PFSK-1 (cell line): ENCODE results near the gene PADI2.

Source experiments
- FOXP2 ChIP-seq: optimal IDR thresholded peaks from 2 replicates; pipeline ENCODE3; 2011; ENCODE audit warnings: borderline replicate concordance, control low read depth, inconsistent platforms; ENCODE audit not compliant: insufficient read depth; ENCODE audit errors: extremely low read length, extremely low read depth
- POLR2AphosphoS5 ChIP-seq: IDR thresholded peaks from 2 replicates; pipeline ENCODE4 v1.6.1; 2012; ENCODE audit warnings: low read depth, mild to moderate bottlenecking, control low read depth, low read length, moderate library complexity
- REST ChIP-seq, 2 experiments: IDR thresholded peaks; 2 replicates each; pipeline versions ENCODE4 v1.6.1 to v1.8.0; 2011 to 2012; ENCODE audit warnings: low read depth in 2 of 2, low read length in 2 of 2, control low read depth in 1 of 2, inconsistent platforms in 1 of 2, mild to moderate bottlenecking in 1 of 2, moderate library complexity in 1 of 2; ENCODE audit not compliant: insufficient read depth in 1 of 2
- SIN3A ChIP-seq: IDR thresholded peaks from 2 replicates; pipeline ENCODE4 v1.6.1; 2012; ENCODE audit warnings: mild to moderate bottlenecking, low read length, moderate library complexity, borderline replicate concordance; ENCODE audit not compliant: insufficient read depth
- TAF1 ChIP-seq: IDR thresholded peaks from 2 replicates; pipeline ENCODE4 v1.6.1; 2012; ENCODE audit warnings: low read length, control low read depth, borderline replicate concordance; ENCODE audit not compliant: insufficient read depth

Gene PADI2

GRCh38 chr1:17023102-17023501 lies 96.1 kb downstream of the PADI2 start:
- TF ChIP-seq POLR2AphosphoS5 (no peak), TAF1 (no peak), FOXP2 (no peak), SIN3A (no peak), REST (IDR thresholded peaks at IDR 0.05; ENCODE audit: insufficient read depth in 1 of 2, low read depth in 2 of 2, low read length in 2 of 2) (no peak)

- TF ChIP-seq POLR2AphosphoS5 (no peak), SIN3A (no peak), REST (IDR thresholded peaks at IDR 0.05; ENCODE audit: insufficient read depth in 1 of 2, low read depth in 2 of 2, low read length in 2 of 2) (no peak), TAF1 (no peak), FOXP2 (no peak)
Observed at GRCh38 chr1:17021896-17022295, 97.4 kb downstream of the PADI2 start.

- TF ChIP-seq REST (IDR thresholded peaks at IDR 0.05; ENCODE audit: insufficient read depth in 1 of 2, low read depth in 2 of 2, low read length in 2 of 2) = no peak
- no peak for TF ChIP-seq SIN3A
- TF ChIP-seq FOXP2 = no peak
- no peak for TF ChIP-seq POLR2AphosphoS5
- TF ChIP-seq TAF1 = no peak
Observed at GRCh38 chr1:17020502-17020901, 98.7 kb downstream of the PADI2 start.

GRCh38 chr1:17018849-17019248 lies 100.4 kb downstream of the PADI2 start:
- TF ChIP-seq REST (IDR thresholded peaks at IDR 0.05; ENCODE audit: insufficient read depth in 1 of 2, low read depth in 2 of 2, low read length in 2 of 2) = no peak
- no peak for TF ChIP-seq FOXP2
- no peak for TF ChIP-seq POLR2AphosphoS5
- TF ChIP-seq TAF1 = no peak
- TF ChIP-seq SIN3A = no peak

- TF ChIP-seq POLR2AphosphoS5 (0 out of 2 replicates have a peak, but pooled peaks have one; percentile 20), SIN3A (no peak), TAF1 (no peak)
Observed at GRCh38 chr1:17017435-17017834, 101.8 kb downstream of the PADI2 start.
